ENCODE results near the gene NBAS.
"Not testable (repeated sequence)": the region's sequence is repeated elsewhere in the genome, so short reads cannot be mapped to it uniquely, and the experiment has no call there.

NBAS gene

GRCh38 chr2:15253247-15253646 is 307.9 kb downstream of the NBAS start:
- DNase-seq, result no peak

- no peak for DNase-seq
Observed at GRCh38 chr2:15251753-15252152, 309.4 kb downstream of the NBAS start.

DNA sequence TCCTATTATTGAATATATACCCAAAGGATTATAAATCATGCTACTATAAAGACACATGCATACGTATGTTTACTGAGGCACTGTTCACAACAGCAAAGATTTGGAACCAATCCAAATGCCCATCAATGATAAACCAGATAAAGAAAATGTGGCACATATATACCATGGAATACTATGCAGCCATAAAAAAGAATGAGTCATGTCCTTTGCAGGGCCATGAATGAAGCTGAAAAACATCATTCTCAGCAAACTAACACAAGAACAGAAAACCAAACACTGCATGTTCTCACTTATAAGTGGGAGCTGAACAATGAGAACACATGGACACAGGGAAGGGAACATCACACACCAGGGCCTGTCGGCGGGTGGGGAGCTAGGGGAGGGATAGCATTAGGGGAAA is 310.2 kb downstream of the NBAS start:
- not testable (repeated sequence) for DNase-seq

- DNase-seq, result no peak
Observed at GRCh38 chr2:15246870-15247269, 314.3 kb downstream of the NBAS start.

DNA sequence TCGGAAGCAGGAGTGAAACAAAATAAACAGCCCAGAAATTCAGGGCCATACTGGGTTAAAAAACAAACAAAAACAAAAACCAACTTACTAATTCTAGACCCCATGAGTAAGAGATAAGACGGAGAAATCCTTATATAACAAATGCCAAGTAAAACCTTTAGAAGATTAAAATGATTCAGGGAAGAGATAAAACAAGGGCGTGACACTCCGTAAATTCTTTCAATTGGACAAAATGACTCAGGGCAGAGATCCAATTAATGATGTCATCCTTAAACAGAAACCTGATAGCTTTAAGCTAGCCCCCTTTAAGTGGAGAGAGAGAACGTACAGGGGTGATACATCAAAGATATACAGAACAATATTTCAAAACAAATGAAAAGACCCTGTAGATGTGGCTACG is 317.4 kb downstream of the NBAS start:
- peak; percentile 29 for DNase-seq

DNA sequence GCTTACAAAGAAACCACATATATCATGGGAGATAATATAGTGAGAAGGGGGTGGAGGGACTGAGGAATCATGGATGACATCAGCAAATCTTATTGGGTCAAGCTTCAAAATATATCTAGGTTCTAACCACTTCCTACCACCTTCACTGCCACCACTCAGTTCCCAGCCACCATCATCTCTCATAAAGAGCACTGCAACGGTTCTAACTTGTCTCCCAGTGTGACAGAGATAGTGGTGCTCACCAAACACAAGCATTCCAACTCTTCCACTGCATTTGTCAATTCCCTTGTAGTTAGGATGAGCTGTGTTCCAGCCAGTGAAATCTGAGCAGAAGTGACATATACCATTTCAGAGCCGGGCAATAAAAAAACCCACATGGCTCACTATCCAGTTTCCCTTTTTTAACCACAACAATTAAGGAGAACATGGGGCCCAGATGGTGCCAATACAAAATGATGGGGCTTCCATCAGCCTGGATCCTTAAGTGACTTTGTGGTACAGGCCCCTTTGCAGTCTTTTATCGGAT is 318.1 kb downstream of the NBAS start:
- DNase-seq, result peak; percentile 11

DNA sequence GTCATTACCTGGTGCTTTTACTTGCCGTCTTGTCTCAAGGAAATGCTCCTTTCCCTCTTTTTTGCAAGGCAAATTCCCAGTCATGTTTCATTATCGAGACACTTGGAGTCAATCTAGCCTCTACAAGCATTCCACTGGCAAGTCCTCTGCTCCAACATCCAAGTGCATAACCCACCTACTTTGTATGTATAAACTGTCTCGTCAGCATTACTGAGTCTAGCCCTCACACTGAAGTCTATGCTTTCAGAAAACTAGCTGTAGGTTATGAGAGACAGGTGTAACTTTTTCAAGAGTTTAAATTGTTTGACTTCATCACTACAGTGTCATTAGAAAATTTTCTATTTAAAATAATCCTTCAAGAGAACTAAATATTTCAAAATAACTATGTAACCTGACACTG is 319.2 kb downstream of the NBAS start:
- DNase-seq, result no peak

DNA sequence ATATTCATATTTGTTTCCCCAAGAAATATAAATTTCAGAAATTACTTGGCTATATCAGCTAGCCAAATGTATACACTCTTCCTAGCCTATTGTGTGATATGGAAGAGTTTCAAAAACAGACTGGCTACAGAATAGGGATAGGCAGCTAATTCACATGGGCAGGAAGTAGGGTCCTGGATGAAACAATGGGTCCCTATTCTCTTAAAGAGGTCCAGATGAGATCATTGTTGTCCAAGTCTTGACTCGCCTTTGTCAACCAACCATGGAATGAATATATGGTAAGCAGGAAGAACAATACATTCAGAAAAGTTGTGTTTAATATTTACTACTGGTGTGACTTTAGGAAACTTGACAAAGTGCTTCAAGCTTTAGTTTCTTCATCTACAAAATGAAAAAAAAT is 319.9 kb downstream of the NBAS start:
- no peak for DNase-seq

DNA sequence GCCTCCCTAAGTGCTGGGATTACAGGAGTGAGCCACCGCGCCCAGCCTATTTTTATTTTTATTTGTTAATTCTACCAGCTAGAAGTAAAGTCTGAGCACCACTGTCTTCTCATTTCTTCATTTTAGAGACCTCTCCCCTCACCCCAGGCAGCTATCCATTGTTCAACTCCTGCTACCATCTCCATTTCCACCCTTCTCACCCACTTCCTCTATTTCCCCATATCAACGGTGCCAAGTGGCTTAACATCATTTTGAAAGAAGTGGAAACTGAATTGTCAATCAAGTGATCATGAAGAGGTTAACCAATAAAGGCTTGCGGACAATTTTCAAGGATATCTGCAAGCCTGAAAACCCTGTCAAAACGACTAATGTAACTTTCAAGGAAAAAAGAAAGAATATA is 323.1 kb downstream of the NBAS start:
- no peak for DNase-seq

DNA sequence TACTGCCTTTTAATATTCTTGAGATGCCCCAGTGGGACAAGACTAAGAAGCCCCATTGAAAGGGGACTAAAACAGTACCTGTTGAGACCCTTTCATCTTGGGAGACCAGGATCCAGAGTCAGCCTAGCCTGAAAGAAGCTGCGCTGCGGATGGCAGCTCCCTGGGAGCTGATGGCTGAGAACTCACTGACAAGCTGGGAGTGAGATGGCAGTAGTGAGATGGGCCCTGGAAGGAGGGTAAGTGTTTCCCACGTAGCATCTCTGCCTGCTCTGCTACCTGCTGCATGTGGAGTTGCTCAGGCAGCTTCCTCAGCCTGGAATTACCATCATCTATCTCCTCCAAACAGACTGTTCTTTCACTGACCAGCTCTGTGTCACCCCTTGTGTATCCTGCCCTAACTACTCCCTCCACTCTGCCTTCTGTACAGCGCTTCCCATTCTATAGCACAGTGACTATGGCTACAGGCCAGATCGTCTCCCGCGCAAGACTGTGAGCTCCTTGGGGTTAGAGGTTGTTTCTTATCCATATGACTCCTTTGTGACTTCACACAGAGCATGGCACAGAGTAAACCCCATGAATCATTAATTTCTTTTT is 330.4 kb downstream of the NBAS start:
- DNase-seq, result no peak

- DNase-seq, result no peak
Observed at GRCh38 chr2:15226661-15227060, 334.5 kb downstream of the NBAS start.

- DNase-seq, result no peak
Observed at GRCh38 chr2:15225131-15225530, 336.0 kb downstream of the NBAS start.

DNA sequence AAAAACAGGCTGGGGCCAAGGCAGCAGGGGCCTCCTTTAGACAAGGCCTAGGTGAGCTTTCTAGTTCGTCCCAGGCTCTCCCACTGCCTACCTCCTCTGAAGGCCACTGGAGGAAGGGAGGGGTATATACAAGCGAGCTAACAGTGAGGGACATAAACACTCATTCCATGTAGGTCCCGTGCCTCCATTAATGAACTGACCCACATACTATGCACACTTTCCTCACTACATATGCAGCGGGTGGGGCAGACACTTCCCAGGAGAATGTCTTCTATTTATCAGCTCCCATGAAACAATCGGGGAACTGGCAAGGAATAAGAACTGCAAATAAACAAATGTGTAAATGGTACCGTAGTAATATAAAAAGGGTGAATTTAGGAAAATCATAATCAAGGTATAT is 336.5 kb downstream of the NBAS start:
- DNase-seq, result no peak

- peak; percentile 38 for DNase-seq
Observed at GRCh38 chr2:15223887-15224286, 337.2 kb downstream of the NBAS start.

GRCh38 chr2:15222856-15223255 is 338.3 kb downstream of the NBAS start:
- no peak for DNase-seq

DNA sequence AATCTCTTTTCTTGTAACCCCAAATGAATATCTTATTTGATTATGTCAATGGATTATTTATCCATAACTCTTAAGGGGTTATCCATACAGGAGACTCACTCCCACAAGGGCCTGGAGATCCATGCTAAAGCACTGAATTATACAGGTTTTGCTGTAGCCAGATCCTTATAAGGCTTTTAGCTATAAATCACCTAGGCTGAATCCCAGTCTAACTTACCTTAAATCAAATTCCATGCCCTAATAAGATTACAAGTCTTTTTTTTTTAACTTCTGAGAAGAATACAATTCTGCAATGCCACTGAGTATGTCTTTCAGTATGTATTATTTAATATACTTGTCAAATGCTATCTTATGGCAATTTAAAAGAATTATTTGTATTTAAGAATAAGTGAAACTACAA is 340.5 kb downstream of the NBAS start:
- DNase-seq, result no peak

GRCh38 chr2:15218423-15219086 is 342.6 kb downstream of the NBAS start:
- DNase-seq, result no peak

DNA sequence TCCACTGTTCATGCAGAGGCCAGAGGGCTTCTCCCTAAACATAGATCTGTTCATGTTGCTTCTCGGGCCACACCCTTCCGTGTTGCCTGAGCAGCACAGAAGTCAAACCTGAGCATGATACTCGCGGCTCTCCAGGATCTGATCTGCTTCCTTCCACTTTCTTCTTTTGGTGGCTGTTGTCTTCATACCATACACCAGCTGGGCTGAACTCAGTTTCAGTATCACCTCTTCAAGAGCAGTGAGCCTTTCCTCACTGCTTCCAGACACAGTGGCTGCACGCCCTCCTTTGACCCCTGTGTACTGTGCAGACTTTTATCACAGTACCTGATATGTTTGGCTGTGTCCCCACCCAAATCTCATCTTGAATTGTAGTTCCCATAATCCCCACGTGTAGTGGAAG is 348.9 kb downstream of the NBAS start:
- no peak for DNase-seq

GRCh38 chr2:15210542-15210941 is 350.6 kb downstream of the NBAS start:
- DNase-seq, result not testable (repeated sequence)

DNA sequence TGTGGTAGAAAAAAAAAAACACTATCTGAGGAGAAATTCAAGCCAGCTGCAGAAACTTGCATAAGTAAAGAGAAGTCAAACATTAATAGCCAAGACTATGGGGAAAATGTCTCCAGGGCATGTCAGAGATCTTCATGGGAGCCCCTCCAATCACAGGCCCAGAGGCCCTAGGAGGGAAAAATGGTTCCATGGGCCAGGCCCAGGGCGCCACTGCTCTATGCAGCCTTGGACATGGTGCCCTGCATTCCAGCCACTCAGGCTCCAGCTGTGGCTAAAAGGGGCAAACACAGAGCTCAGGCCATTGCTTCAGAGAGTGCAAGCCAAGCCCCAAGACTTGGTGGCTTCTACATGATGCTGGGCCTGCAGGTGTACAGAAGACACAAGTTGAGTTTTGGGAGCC is 354.7 kb downstream of the NBAS start:
- DNase-seq, result no peak

- DNase-seq, result no peak
Observed at GRCh38 chr2:15205562-15205961, 355.6 kb downstream of the NBAS start.

DNA sequence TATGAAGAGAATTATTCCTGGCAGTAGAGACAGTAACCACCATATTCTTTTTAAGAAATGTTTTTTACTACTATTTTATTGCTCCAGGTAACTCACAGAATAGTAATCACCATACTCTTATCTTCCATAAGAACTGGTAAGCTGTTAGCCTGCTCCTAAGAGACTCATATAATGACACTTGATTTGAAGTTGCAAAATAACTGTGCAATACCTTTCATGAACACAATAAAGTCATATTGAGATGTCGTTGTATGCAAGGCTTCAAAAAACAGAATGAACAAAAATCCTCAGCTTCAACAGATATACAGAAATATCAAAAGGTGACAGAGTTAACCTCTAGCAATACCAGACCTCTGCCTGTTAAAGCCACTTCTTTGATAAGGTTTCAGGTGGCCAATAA is 360.1 kb downstream of the NBAS start:
- no peak for DNase-seq

- DNase-seq, result no peak
Observed at GRCh38 chr2:15200581-15200980, 360.6 kb downstream of the NBAS start.

DNA sequence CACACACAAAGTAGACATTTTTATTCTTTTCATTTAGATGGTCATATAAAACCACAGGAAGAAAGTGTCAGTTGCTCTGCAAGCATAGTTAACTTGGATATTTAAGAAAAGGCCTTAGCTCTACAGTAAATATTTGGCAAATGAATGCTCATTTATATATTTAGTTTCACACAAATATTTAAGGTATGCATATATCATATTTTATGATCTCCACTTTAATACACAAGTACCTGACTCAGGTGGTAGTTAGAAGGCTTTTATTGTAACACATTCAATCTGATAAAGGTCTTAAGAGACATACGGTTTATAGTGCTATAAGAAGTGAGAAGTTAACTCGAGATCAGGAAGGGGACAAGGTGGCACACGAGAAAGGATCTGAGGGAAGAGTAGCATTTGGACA is 363.1 kb downstream of the NBAS start:
- DNase-seq, result no peak

- DNase-seq, result no peak
Observed at GRCh38 chr2:15195813-15196212, 365.3 kb downstream of the NBAS start.
